ENCODE results near the gene RYR2.
"Not testable (repeated sequence)": the region's sequence is repeated elsewhere in the genome, so short reads cannot be mapped to it uniquely, and the experiment has no call there.

Gene RYR2

GRCh38 chr1:237267743-237268142 is 225.8 kb downstream of the RYR2 start:
- DNase-seq (ENCODE audit: low read depth) = no peak

GRCh38 chr1:237269938-237270337 is 228.0 kb downstream of the RYR2 start:
- DNase-seq (ENCODE audit: low read depth) = no peak

GRCh38 chr1:237270353-237270752 is 228.4 kb downstream of the RYR2 start:
- no peak for DNase-seq (ENCODE audit: low read depth)

GRCh38 chr1:237277994-237278393 is 236.0 kb downstream of the RYR2 start:
- DNase-seq (ENCODE audit: low read depth) = not testable (repeated sequence)

GRCh38 chr1:237279629-237280028 is 237.6 kb downstream of the RYR2 start:
- DNase-seq (ENCODE audit: low read depth) = no peak

GRCh38 chr1:237281481-237281880 is 239.5 kb downstream of the RYR2 start:
- DNase-seq (ENCODE audit: low read depth) = no peak

GRCh38 chr1:237282208-237282783 is 240.3 kb downstream of the RYR2 start:
- DNase-seq (ENCODE audit: low read depth) = no peak

GRCh38 chr1:237287876-237288521 is 246.0 kb downstream of the RYR2 start:
- no peak for DNase-seq (ENCODE audit: low read depth)

- no peak for DNase-seq (ENCODE audit: low read depth)
Observed at GRCh38 chr1:237293804-237294203, 251.8 kb downstream of the RYR2 start.

- no peak for DNase-seq (ENCODE audit: low read depth)
Observed at GRCh38 chr1:237296861-237297260, 254.9 kb downstream of the RYR2 start.

- no peak for DNase-seq (ENCODE audit: low read depth)
Observed at GRCh38 chr1:237300642-237301041, 258.7 kb downstream of the RYR2 start.

- DNase-seq (ENCODE audit: low read depth) = no peak
Observed at GRCh38 chr1:237303929-237304328, 261.9 kb downstream of the RYR2 start.

- no peak for DNase-seq (ENCODE audit: low read depth)
Observed at GRCh38 chr1:237306726-237307125, 264.7 kb downstream of the RYR2 start.

- DNase-seq (ENCODE audit: low read depth) = no peak
Observed at GRCh38 chr1:237309595-237310118, 267.7 kb downstream of the RYR2 start.

GRCh38 chr1:237316352-237316751 is 274.4 kb downstream of the RYR2 start:
- no peak for DNase-seq (ENCODE audit: low read depth)

- DNase-seq (ENCODE audit: low read depth) = no peak
Observed at GRCh38 chr1:237318748-237319147, 276.8 kb downstream of the RYR2 start.

GRCh38 chr1:237320890-237321289 is 278.9 kb downstream of the RYR2 start:
- DNase-seq (ENCODE audit: low read depth) = no peak

- no peak for DNase-seq (ENCODE audit: low read depth)
Observed at GRCh38 chr1:237324226-237324625, 282.2 kb downstream of the RYR2 start.

GRCh38 chr1:237327061-237327460 is 285.1 kb downstream of the RYR2 start:
- no peak for DNase-seq (ENCODE audit: low read depth)

- no peak for DNase-seq (ENCODE audit: low read depth)
Observed at GRCh38 chr1:237340892-237341291, 298.9 kb downstream of the RYR2 start.

- no peak for DNase-seq (ENCODE audit: low read depth)
Observed at GRCh38 chr1:237341391-237341790, 299.4 kb downstream of the RYR2 start.

GRCh38 chr1:237342730-237343129 is 300.7 kb downstream of the RYR2 start:
- DNase-seq (ENCODE audit: low read depth) = no peak

GRCh38 chr1:237352747-237353146 is 310.8 kb downstream of the RYR2 start:
- no peak for DNase-seq (ENCODE audit: low read depth)

- no peak for DNase-seq (ENCODE audit: low read depth)
Observed at GRCh38 chr1:237353918-237354317, 311.9 kb downstream of the RYR2 start.
